Stimulated activated CD8-positive, alpha-beta memory T cell treated with anti-CD3 and anti-CD28 coated beads, Interleukin-7, amount 100 ng/mL, for 24 hours (primary cell): ENCODE measurements around the gene MORC2.
A peak's percentile ranks its signal among the peaks of the same experiment; 100 is the strongest.

Experiments used
- DNase-seq: peaks from one replicate; pipeline ENCODE4 v3.0.0-alpha.2; 2020; ENCODE audit warnings: low read depth

MORC2 gene

GRCh38 chr22:30921108-30921507 is 47.5 kb downstream of the MORC2 start:
- no peak for DNase-seq

- DNase-seq: peak; percentile 79
These were observed 48.2 kb downstream of the MORC2 start for GRCh38 chr22:30920407-30920806.

GRCh38 chr22:30919973-30920372 is 48.6 kb downstream of the MORC2 start:
- DNase-seq: no peak

- DNase-seq: no peak
These were observed 49.8 kb downstream of the MORC2 start for GRCh38 chr22:30918761-30919160.

GRCh38 chr22:30910358-30910757 is 58.2 kb downstream of the MORC2 start:
- DNase-seq: no peak

- no peak for DNase-seq
These were observed 59.3 kb downstream of the MORC2 start for GRCh38 chr22:30909306-30909705.

- no peak for DNase-seq
These were observed 60.5 kb downstream of the MORC2 start for GRCh38 chr22:30908051-30908461.

GRCh38 chr22:30906946-30907345 is 61.6 kb downstream of the MORC2 start:
- DNase-seq: no peak

- DNase-seq: no peak
These were observed 62.2 kb downstream of the MORC2 start for GRCh38 chr22:30906411-30906810.

GRCh38 chr22:30905696-30906341 is 62.8 kb downstream of the MORC2 start:
- DNase-seq: no peak

- DNase-seq: no peak
These were observed 64.6 kb downstream of the MORC2 start for GRCh38 chr22:30903876-30904460.

- no peak for DNase-seq
These were observed 65.8 kb downstream of the MORC2 start for GRCh38 chr22:30902496-30903357.

GRCh38 chr22:30894371-30894740 is 74.2 kb downstream of the MORC2 start:
- no peak for DNase-seq

- DNase-seq: no peak
These were observed 74.9 kb downstream of the MORC2 start for GRCh38 chr22:30893434-30894370.

- DNase-seq: no peak
These were observed 75.8 kb downstream of the MORC2 start for GRCh38 chr22:30892731-30893221.

- no peak for DNase-seq
These were observed 76.3 kb downstream of the MORC2 start for GRCh38 chr22:30892286-30892685.

GRCh38 chr22:30891781-30892180 is 76.8 kb downstream of the MORC2 start:
- no peak for DNase-seq

GRCh38 chr22:30891443-30891755 is 77.2 kb downstream of the MORC2 start:
- DNase-seq: no peak

GRCh38 chr22:30890686-30891442 is 77.7 kb downstream of the MORC2 start:
- peak; percentile 3 for DNase-seq

GRCh38 chr22:30889996-30890480 is 78.5 kb downstream of the MORC2 start:
- no peak for DNase-seq
